ENCODE measurements around the gene TCERG1.

TCERG1 gene

GRCh38 chr5:146475190-146475780 is 28.2 kb downstream of the TCERG1 start:
- H3K4me3 ChIP-seq (ENCODE audit: low read length): no peak overlapping the region
- TF ChIP-seq ZNF274 (IDR thresholded peaks at IDR 0.05; ENCODE audit: low read depth, low read length): no peak

GRCh38 chr5:146475906-146476305 is 28.8 kb downstream of the TCERG1 start:
- no peak overlapping the region for H3K4me3 ChIP-seq (ENCODE audit: low read length)
- TF ChIP-seq ZNF274 (IDR thresholded peaks at IDR 0.05; ENCODE audit: low read depth, low read length): no peak

- no peak for TF ChIP-seq ZNF274 (IDR thresholded peaks at IDR 0.05; ENCODE audit: low read depth, low read length)
- no peak overlapping the region for H3K4me3 ChIP-seq (ENCODE audit: low read length)
These were observed 35.6 kb downstream of the TCERG1 start for GRCh38 chr5:146482775-146483174.

- TF ChIP-seq ZNF274 (IDR thresholded peaks at IDR 0.05; ENCODE audit: low read depth, low read length): no peak
- no peak overlapping the region for H3K4me3 ChIP-seq (ENCODE audit: low read length)
These were observed 37.7 kb downstream of the TCERG1 start for GRCh38 chr5:146484714-146485391.

- TF ChIP-seq ZNF274 (IDR thresholded peaks at IDR 0.05; ENCODE audit: low read depth, low read length): no peak
- no peak overlapping the region for H3K4me3 ChIP-seq (ENCODE audit: low read length)
These were observed 43.1 kb downstream of the TCERG1 start for GRCh38 chr5:146490089-146490843.

- no peak overlapping the region for H3K4me3 ChIP-seq (ENCODE audit: low read length)
- no peak for TF ChIP-seq ZNF274 (IDR thresholded peaks at IDR 0.05; ENCODE audit: low read depth, low read length)
These were observed 47.5 kb downstream of the TCERG1 start for GRCh38 chr5:146494656-146495055.

- no peak for TF ChIP-seq ZNF274 (IDR thresholded peaks at IDR 0.05; ENCODE audit: low read depth, low read length)
- no peak overlapping the region for H3K4me3 ChIP-seq (ENCODE audit: low read length)
These were observed 52.5 kb downstream of the TCERG1 start for GRCh38 chr5:146499680-146500079.

- H3K4me3 ChIP-seq (ENCODE audit: low read length): no peak overlapping the region
- no peak for TF ChIP-seq ZNF274 (IDR thresholded peaks at IDR 0.05; ENCODE audit: low read depth, low read length)
These were observed 60.3 kb downstream of the TCERG1 start for GRCh38 chr5:146507428-146507827.

GRCh38 chr5:146510559-146511125 is 63.5 kb downstream of the TCERG1 start:
- no peak overlapping the region for H3K4me3 ChIP-seq (ENCODE audit: low read length)
- no peak for TF ChIP-seq ZNF274 (IDR thresholded peaks at IDR 0.05; ENCODE audit: low read depth, low read length)

GRCh38 chr5:146513462-146513861 is 66.3 kb downstream of the TCERG1 start:
- no peak for TF ChIP-seq ZNF274 (IDR thresholded peaks at IDR 0.05; ENCODE audit: low read depth, low read length)
- no peak overlapping the region for H3K4me3 ChIP-seq (ENCODE audit: low read length)

- H3K4me3 ChIP-seq (ENCODE audit: low read length): no peak overlapping the region
- no peak for TF ChIP-seq ZNF274 (IDR thresholded peaks at IDR 0.05; ENCODE audit: low read depth, low read length)
These were observed 67.4 kb downstream of the TCERG1 start for GRCh38 chr5:146514575-146514974.

GRCh38 chr5:146515473-146516150 is 68.5 kb downstream of the TCERG1 start:
- no peak overlapping the region for H3K4me3 ChIP-seq (ENCODE audit: low read length)
- no peak for TF ChIP-seq ZNF274 (IDR thresholded peaks at IDR 0.05; ENCODE audit: low read depth, low read length)

GRCh38 chr5:146516151-146516475 is 69.0 kb downstream of the TCERG1 start, which contains the start of gene GPR151:
TSS of gene GPR151 (minus strand) at chr5:146516190. CDS start at chr5:146516113, 77 bp downstream.
- no peak for TF ChIP-seq ZNF274 (IDR thresholded peaks at IDR 0.05; ENCODE audit: low read depth, low read length)

GRCh38 chr5:146519554-146519953 is 72.4 kb downstream of the TCERG1 start:
- H3K4me3 ChIP-seq (ENCODE audit: low read length): no peak overlapping the region
- no peak for TF ChIP-seq ZNF274 (IDR thresholded peaks at IDR 0.05; ENCODE audit: low read depth, low read length)

More at GRCh38 chr5:146516151-146516475, 69.0 kb downstream of the TCERG1 start, which contains the start of gene GPR151:
- H3K4me3 ChIP-seq (ENCODE audit: low read length): no peak within 1 kb of the TSS

All from GM08714 (cell line).